Loucy (cell line): ENCODE results near the gene RNF223.

ENCODE experiments used
- H2AFZ ChIP-seq: fragments of 200-600 bp; sonication (generic); 2 replicates; pipeline ENCODE4 v1.6.0; 2016; ENCODE audit warnings: antibody characterized with exemption, mild to moderate bottlenecking, low read length, moderate library complexity
- H3F3A ChIP-seq: fragments of 200-600 bp; 2 replicates; pipeline ENCODE4 v1.6.0; 2016; ENCODE audit warnings: antibody characterized with exemption, low read depth, mild to moderate bottlenecking
- H3K27me3 ChIP-seq: fragments of 200-600 bp; sonication (generic); 2 replicates; pipeline ENCODE4 v1.6.1; 2014; ENCODE audit warnings: low read length, mild to moderate bottlenecking; ENCODE audit not compliant: insufficient read depth, poor library complexity, severe bottlenecking
- H3K36me3 ChIP-seq: fragments of 200-600 bp; sonication (generic); 2 replicates; pipeline ENCODE4 v1.6.1; 2016; ENCODE audit warnings: low read length; ENCODE audit not compliant: insufficient read depth
- H3K4me1 ChIP-seq: fragments of 200-600 bp; sonication (generic); 2 replicates; pipeline ENCODE4 v1.5.1; 2014; ENCODE audit warnings: low read length, mild to moderate bottlenecking; ENCODE audit not compliant: insufficient read depth, poor library complexity, severe bottlenecking
- H3K4me2 ChIP-seq: fragments of 200-600 bp; sonication (generic); 2 replicates; pipeline ENCODE4 v1.6.0; 2014; ENCODE audit warnings: antibody characterized with exemption, low read length, low read depth, mild to moderate bottlenecking; ENCODE audit not compliant: poor library complexity, severe bottlenecking
- H3K4me3 ChIP-seq: fragments of 200-600 bp; sonication (generic); 2 replicates; pipeline ENCODE4 v1.5.1; 2014; ENCODE audit warnings: low read length, mild to moderate bottlenecking, mixed read lengths; ENCODE audit not compliant: poor library complexity, severe bottlenecking
- H3K79me2 ChIP-seq: fragments of 200-600 bp; sonication (generic); 2 replicates; pipeline ENCODE4 v1.6.1; 2014; ENCODE audit warnings: low read length; ENCODE audit not compliant: insufficient read depth
- H3K9ac ChIP-seq: fragments of 200-600 bp; sonication (generic); 2 replicates; pipeline ENCODE4 v1.6.0; 2014; ENCODE audit warnings: mild to moderate bottlenecking, low read depth, low read length, moderate library complexity; ENCODE audit not compliant: poor library complexity, severe bottlenecking
- H3K9me2 ChIP-seq: fragments of 200-600 bp; sonication (generic); replicated peaks from 2 replicates; pipeline ENCODE4 v1.6.1; 2016; ENCODE audit warnings: low read depth, low read length, mixed read lengths
- H3K9me3 ChIP-seq: fragments of 200-600 bp; sonication (generic); 2 replicates; pipeline ENCODE4 v1.6.1; 2014; ENCODE audit warnings: mild to moderate bottlenecking, antibody characterized with exemption, low read length, low read depth; ENCODE audit not compliant: insufficient read depth
- H4K20me1 ChIP-seq: fragments of 200-600 bp; sonication (generic); 2 replicates; pipeline ENCODE4 v1.6.0; 2014; ENCODE audit warnings: antibody characterized with exemption, low read length, mild to moderate bottlenecking; ENCODE audit not compliant: insufficient read depth, poor library complexity, severe bottlenecking
- CTCF ChIP-seq: fragments of 200-600 bp; sonication (generic); conservative IDR thresholded peaks from 2 replicates; pipeline ENCODE4 v1.5.1; 2014; ENCODE audit warnings: mild to moderate bottlenecking, antibody characterized with exemption, low read length
- EZH2phosphoT487 ChIP-seq: fragments of 200-600 bp; IDR thresholded peaks from 2 replicates; pipeline ENCODE4 v1.6.1; 2018; ENCODE audit warnings: antibody characterized with exemption, mild to moderate bottlenecking, moderate library complexity, borderline replicate concordance

Gene RNF223

GRCh38 chr1:1062348-1063163, 11.6 kb downstream of the RNF223 start:
- no peak overlapping the region for H3K9ac ChIP-seq
- H2AFZ ChIP-seq: no peak overlapping the region
- no peak overlapping the region for H3K4me3 ChIP-seq
- H4K20me1 ChIP-seq: no peaks in the 10 kb centered on the region
- H3K4me1 ChIP-seq: peaks cover 7% of the 10 kb centered on the region
- no peak for TF ChIP-seq EZH2phosphoT487
- TF ChIP-seq CTCF: no peak
- H3K27me3 ChIP-seq: no peaks in the 10 kb centered on the region
- no peak overlapping the region for H3K4me2 ChIP-seq
- no peaks in the 10 kb centered on the region for H3F3A ChIP-seq
- H3K9me3 ChIP-seq: no peaks in the 10 kb centered on the region
- H3K79me2 ChIP-seq: no peaks in the 10 kb centered on the region
- no peaks in the 10 kb centered on the region for H3K36me3 ChIP-seq
- no peaks in the 10 kb centered on the region for H3K9me2 ChIP-seq

GRCh38 chr1:1061682-1062345, 12.3 kb downstream of the RNF223 start:
- Histone ChIP-seq H3K9me3 (no peaks in the 10 kb centered on the region), H3K4me3 (no peak overlapping the region), H2AFZ (no peak overlapping the region), H3K9ac (no peak overlapping the region), H3F3A (no peaks in the 10 kb centered on the region), H4K20me1 (no peaks in the 10 kb centered on the region), H3K4me2 (no peak overlapping the region), H3K79me2 (no peaks in the 10 kb centered on the region), H3K27me3 (no peaks in the 10 kb centered on the region), H3K36me3 (no peaks in the 10 kb centered on the region), H3K4me1 (peaks cover 7% of the 10 kb centered on the region), H3K9me2 (no peaks in the 10 kb centered on the region)
- TF ChIP-seq EZH2phosphoT487 (no peak), CTCF (no peak)

- H2AFZ ChIP-seq: no peak overlapping the region
- peak overlapping the region; percentile 77 for H3K4me2 ChIP-seq
Observed at GRCh38 chr1:1060281-1061000, 13.7 kb downstream of the RNF223 start.

More at GRCh38 chr1:1060281-1061000, 13.7 kb downstream of the RNF223 start:
- no peak for TF ChIP-seq EZH2phosphoT487
- TF ChIP-seq CTCF: no peak
- Histone ChIP-seq H3K4me1 (peaks cover 7% of the 10 kb centered on the region), H3K36me3 (no peaks in the 10 kb centered on the region), H3K9ac (no peak overlapping the region), H3F3A (no peaks in the 10 kb centered on the region), H3K4me3 (no peak overlapping the region), H3K9me2 (no peaks in the 10 kb centered on the region), H3K79me2 (no peaks in the 10 kb centered on the region), H3K27me3 (no peaks in the 10 kb centered on the region), H4K20me1 (no peaks in the 10 kb centered on the region), H3K9me3 (no peaks in the 10 kb centered on the region)
